ENCODE measurements around the gene CTIF.

Gene CTIF

DNA sequence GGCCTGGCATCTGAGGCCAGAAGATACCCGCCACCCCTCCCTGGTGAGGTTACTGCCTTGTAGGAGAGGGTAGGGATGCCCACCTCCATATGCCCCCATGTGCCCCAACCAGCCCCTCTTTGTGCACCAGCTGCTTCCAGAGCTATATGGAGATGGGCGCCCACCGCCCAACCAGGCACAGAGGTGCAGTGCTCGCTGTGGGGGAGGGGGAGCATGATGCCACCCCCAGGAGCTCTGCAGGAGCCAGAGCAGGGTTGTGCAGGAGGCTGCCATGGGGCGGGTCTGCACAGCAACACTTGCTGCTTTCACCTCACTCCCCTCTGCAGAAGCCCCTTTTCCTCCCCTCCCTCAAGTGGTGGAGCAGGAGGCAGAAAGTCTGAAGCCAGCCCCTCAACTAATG is 237.3 kb downstream of the CTIF start:
- no peak for DNase-seq (ENCODE audit: low read depth)

- peak; percentile 41 for DNase-seq (ENCODE audit: low read depth)
Measured at GRCh38 chr18:48776641-48777025, 237.8 kb downstream of the CTIF start.

DNA sequence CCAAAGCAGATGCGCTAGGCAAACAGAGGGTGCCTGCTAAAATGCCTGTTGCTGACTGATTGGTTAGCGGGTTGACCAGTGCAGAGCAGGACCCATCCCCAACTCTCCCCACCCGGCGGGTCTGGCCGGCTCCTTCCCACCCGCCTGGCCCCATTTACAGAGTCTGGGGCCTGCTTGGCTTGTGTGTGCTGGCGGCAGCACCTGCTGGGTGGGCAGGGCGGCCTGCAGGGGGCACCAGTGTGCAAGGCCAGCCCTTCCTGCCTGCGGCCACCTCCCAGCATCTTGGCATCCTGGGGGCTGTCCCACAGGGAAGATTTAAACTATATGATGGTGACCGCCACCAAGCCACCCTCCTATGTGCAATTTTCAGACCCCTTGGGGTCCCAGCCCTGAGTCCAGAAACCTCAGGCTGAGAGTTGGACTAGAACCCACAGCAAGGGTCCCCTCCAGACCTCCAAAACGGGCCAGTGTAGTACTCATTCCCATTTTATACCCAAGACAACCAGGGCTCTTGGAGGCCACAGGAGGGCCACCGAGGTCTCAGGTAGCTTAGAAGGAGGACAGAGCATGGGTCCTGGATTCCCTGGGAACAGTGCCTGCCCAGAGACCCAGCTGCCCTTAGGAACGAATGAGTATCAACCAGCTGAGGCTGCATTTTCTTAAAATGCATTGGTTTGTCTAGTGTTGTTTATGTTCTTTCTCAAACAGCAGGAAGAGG is 238.4 kb downstream of the CTIF start:
- peak; percentile 30 for DNase-seq (ENCODE audit: low read depth)

DNA sequence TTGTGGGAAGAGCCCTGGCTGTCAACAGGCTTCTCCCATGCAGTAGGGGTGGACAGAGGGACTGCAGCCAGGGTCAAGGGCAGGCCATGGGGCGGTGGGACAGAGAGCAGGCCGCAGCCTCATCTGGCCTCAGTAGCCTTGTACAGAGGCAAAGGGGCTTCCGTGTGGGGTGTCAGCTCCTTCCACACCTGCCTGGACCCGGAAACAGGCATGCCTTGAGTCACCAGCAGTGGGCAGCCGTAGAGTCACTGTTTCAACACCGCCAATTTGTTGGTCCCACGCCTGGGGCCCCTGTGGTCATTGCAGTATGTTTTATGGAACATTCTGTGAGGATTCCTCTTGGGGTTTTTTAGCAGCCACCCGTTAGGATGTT is 238.9 kb downstream of the CTIF start:
- peak; percentile 20 for DNase-seq (ENCODE audit: low read depth)

DNA sequence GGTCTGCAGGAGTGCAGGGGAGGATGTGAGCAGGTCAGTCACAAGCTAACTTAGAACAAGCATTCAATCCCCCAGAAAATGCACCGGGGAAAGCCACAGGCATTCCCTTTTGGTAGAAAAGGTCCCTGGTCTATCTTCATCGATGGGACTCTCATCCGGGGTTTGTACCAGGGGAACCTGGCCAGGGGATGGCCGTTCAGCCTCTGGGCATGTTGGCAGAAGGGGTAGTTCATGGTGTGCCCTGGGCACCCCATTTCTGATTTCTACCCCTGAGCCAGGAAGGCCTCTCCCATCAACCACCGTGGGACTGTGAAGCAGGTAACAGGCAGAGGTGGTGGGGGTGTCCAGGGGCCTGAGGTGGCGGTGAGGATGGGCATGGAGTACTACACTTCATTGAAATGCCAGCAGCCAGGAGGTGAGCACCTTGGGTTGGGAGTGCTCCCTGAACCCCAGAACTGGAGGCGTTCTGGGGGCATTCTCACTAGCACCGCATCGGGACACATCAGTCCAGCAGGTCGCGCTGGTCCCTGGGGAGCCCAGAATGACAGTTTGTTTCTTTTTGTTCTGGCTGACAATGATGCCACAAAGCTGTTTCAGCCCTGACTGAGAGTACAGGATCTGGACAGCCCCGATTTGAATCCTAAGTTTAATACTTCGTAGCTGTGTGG is 239.6 kb downstream of the CTIF start:
- DNase-seq (ENCODE audit: low read depth): no peak

GRCh38 chr18:48779462-48779861 is 240.6 kb downstream of the CTIF start:
- no peak for DNase-seq (ENCODE audit: low read depth)

- peak; percentile 27 for DNase-seq (ENCODE audit: low read depth)
Measured at GRCh38 chr18:48780201-48780912, 241.5 kb downstream of the CTIF start.

GRCh38 chr18:48780913-48781162 is 242.0 kb downstream of the CTIF start:
- DNase-seq (ENCODE audit: low read depth): no peak

DNA sequence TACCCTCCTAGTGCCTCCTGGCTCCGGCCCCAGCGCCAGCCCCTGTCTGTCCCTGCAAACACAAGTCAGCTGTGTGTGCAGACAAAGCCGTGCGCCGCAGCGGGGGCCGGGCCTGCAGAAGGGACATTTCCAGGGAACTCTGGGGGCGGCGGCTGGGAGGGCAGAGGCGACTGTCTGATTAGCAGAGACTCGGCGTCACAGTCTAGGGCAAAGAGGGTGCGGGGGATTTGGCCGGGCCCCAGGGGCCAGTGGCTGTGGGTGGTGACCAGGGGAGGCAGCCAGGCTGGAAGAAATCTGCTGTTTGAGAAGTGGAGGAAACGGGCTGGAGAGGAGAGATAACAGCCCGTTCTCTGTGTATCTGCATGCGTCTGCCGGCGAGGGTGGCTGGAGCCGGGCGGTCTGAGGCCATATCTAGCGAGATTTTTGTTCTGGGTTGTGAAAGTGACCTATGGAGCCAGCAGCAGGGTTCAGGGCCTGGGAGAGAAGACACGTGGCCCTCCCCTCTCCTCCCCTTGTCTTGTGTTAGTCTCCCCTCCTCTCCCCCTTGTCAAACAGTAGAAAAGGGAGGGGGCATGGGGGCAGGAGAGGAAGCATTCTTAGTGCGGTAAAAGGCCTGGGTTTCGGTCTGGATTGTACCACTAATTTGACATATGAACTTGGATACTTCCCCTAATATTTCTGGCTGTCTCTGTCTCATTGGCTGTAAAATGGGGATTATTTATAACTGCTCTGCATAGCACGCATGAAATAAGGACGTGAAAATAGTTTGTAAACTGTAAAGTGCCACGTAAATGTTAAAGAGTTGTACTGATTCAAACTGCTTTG is 242.5 kb downstream of the CTIF start:
- peak; percentile 87 for DNase-seq (ENCODE audit: low read depth)

DNA sequence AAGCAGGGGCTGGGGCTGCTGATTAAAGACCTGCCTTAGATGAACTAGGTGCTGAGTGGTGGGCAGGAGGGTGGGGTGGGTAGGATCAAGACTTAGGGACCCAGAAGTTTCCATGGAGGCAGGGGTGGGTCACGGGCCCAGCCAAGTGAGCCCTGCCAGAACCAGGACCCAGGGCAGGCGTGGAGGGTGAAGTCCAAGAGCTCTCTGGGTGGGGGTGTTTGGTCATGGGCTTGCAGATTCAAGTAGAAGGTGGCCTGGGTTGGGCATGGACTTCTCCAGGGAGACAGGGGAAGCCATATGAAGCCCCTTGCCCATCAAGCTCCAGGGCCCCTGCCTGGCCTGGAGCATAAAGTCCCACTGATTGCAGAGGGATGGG is 243.1 kb downstream of the CTIF start:
- no peak for DNase-seq (ENCODE audit: low read depth)

DNA sequence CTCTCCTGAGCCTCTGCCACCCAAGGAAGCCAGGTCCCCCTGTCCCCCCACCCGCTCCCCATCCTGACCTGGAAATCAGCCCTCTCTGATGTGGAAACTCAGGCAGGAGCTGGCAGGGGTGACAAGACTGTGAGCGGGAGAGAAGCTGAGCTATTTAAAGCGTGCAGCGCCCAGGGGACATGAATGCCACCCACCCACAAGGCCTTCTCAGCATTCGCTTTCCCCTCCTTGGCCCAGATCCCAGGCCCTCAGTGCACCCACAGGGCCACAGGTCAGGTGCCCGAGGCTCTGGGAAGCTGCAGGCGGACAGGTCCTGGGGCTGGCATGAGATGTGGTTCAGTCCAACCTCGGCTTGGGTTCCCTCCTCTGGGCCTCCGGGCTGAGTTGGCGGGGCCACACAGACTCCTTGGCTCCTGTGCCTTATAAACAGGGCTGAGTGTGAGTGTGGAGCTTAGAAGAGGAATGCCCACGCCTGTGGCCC is 243.6 kb downstream of the CTIF start:
- no peak for DNase-seq (ENCODE audit: low read depth)

GRCh38 chr18:48783616-48784520 is 245.0 kb downstream of the CTIF start:
- DNase-seq (ENCODE audit: low read depth): no peak

GRCh38 chr18:48784656-48785055 is 245.8 kb downstream of the CTIF start:
- no peak for DNase-seq (ENCODE audit: low read depth)

- DNase-seq (ENCODE audit: low read depth): no peak
Measured at GRCh38 chr18:48785091-48785614, 246.3 kb downstream of the CTIF start.

DNA sequence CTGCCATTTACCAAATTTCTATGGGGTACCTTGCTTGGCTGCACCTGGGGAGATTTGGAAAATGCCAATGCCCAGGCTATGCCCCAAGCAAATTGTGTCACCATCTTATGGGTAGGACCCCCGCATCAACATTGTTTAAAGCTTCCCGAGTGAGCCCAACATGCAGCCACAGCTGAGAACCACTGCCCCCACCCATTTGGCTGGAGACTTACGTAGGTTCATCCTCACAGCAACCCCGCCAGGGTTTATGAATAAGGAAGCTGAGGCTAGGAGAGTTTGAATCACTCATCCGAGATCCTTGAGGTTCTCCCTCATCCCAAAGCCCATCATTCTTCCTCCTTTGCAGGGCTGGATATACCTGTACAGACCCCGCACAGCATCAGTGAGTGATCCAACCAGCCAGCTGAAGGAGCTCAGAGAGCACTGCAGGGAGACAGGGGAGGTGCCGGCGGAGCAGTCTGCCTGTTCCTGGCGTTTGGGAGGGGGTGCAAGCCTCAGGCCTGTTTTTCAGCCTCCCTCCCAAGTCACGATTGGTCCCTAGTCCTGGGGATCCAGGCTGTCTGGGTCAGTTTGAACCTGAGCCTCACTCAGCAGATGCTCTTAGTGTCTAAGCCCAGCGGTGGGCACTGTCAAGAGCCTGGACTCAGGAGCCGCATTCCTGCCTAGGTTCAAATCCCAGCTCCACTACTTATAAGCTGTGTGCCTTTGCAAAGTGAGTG is 247.1 kb downstream of the CTIF start:
- DNase-seq (ENCODE audit: low read depth): no peak

DNA sequence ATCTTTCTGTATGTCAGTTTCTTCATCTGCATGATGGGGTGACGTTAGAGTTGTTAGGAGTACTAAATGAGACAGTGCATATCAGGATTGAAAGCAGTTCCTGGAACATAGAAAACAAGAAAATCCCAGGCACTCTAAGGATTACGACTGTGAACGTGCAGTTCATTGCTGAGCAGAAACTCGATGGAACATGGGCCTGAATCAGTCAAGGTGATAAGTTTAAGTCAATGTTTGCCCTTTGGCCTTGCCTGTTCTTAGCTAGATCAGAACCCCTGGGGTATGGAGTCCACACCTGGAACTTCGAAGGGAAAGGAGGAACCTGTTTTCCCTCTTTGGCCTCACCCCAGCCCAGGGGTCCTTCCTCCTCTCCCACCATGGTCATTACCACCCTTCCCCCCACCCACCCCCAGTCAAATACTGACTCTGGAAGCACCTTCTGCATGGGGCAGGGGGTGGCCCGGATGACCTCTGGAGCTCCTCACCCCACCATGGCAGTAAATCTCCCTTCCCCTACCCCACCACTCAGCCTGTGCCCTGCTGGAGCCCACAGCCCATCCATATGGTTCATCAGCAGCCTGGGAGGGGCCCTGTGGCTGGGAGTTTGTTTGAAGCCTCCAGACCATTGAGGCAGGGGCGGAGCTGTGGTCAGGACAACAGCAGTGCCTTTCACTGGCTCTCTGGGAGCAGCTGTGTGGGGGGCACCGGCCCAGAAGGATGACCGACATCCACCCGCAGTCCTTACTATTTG is 247.8 kb downstream of the CTIF start:
- DNase-seq (ENCODE audit: low read depth): no peak

- peak; percentile 31 for DNase-seq (ENCODE audit: low read depth)
Measured at GRCh38 chr18:48787203-48788151, 248.6 kb downstream of the CTIF start.

DNA sequence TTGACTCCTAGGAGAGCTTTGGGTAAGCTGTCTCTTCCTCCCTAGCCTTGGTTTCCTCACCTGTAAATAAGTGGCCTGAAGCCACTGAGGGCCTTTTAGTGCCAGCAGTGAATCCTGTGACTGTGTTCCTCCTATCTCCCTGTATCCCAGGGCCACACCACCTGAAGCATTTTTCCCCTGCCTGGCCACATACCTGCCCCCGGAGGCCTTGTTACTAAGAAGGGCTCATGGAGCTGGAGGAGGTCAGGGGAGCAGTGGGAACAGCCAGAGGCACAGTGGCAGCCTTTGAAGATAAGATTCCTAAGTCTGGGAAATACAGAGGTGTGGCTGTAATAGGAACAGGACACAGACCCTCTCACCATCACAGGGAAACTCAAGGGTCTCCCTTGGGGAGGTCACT is 249.5 kb downstream of the CTIF start:
- no peak for DNase-seq (ENCODE audit: low read depth)

Measured in amniotic epithelial cell (primary cell).